ENCODE data around the gene ABLIM3.

The ABLIM3 gene

DNA sequence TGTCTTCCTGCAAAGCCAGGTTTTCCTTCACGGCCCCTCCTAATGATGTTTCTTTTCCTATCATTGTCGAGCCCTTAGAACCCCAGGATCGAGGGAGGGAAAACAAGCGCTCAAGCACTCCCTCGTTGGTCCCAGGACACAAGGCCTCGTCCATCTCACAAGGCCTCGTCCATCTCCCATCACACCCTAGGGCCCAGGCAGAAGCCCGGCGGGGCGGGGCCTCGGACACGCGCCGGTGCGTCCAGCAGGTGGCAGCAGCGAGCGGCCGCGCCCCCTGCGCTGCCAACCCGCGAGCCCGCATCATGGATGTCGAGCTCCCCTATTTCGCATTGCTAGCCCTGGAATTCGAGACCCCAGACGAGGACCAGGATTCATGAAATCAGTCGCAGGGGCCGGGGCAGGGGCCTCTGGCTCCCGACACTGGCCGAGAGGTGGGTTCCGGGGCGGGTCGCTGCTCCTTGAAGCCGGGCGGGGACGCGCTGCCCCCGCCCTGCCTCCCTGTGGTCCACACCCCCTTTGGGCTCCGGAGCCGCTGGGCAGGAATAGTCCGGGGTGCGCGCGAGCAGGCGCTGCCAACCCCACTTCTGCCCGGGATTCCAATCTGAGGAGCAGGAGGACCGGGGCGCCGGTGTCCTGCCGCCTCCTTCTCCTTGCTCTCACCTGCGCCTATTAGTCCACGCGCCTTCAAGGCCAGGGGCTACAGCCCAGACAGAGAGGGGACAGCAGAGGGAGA lies at the start of gene ABLIM3:
Gene ABLIM3 (plus strand): TSS at position 270 of the 733 bp plus-strand sequence. CDS start 603 bp downstream, outside the sequence.
- peak; percentile 28 to 79 (median 58) for DNase-seq

DNA sequence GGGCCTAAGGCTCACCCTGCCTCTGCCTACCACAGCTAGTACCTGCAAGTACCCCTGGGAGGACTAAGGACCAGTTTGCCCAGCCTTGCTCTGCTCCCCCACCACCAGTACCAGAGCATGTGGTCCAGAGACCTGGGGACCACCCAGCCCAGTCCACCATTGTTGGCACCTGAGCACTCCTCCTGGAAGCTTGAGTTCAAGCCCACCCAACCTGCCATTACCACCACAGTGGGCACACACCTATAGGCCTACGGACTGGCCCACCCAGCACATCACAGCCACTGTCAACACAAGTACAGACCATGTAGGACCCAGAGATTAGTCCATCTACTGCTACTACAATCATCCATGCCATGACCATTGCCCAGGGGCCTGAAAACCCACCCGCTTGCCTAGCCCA lies 47.7 kb upstream of the ABLIM3 start:
- no peak for DNase-seq

DNA sequence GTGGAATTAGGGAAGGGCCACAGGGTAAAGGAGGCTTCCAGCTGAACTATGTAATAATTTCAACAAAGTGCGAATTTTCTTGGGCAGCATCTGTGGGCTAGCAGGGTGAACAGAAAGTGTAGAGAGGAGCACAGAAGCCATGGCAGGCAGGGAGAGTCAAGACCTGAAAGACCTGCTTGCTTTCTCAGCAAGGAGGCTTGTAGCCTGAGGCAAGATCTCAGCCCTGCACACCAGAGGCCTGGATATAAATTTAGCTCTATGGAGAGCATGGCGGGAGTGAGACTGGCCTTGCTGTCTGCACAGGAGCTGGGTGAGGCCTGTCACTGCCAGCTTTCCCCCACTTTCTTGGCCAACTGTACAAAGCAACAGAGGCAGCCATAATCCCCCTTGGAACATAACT lies 46.3 kb upstream of the ABLIM3 start:
- no peak for DNase-seq

GRCh38 chr5:149099920-149100319 lies 41.4 kb upstream of the ABLIM3 start:
- no peak for DNase-seq

DNA sequence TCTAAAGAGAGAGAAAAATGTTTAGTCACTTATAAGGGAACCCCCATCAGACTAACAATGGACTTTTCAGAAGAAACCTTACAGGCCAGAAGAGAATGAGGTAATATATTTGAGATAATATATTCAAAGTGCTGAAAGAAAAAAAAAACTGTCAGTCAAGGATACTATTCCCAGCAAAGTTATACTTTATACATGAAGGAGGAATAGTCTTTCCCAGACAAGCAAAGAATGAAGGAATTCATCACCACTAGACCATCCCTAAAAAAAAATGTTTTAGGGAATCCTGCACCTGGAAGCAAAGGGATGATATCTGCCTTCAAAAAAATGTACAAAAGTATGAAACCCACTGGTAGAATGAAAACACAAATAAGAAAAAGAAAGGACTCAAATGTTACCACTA lies 41.0 kb upstream of the ABLIM3 start:
- no peak for DNase-seq

DNA sequence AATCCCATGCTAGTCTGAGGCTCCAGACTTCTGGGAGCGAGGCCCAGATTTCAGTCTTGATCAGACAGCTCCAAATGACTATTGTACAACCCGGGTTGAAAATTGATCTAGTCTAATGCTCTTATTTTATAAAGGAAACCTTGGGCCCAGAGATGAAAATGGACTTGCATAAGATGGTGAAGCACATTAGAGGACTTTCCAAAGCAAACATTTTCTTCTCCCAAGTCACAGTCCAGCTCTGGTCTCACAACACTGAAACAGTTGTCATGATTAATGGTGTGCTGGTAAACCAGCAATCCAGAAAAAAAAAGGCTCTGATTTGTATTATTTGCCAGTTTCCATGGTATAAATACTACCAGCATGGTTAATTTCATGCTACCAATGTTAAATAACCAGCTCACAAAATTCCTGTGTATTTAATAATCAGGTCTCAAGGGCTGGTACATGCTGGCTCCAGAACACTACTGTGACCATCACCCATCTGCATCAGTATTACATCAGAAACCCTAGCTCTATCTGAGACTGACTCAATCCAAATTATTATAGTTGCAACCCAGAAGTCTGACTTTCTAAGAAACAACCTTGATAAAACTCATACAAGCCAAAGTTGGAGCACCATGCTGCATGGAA lies 32.5 kb upstream of the ABLIM3 start:
- no peak for DNase-seq

GRCh38 chr5:149110406-149110805 lies 30.9 kb upstream of the ABLIM3 start:
- no peak for DNase-seq

- DNase-seq = no peak
Observed at GRCh38 chr5:149113669-149114068, 27.6 kb upstream of the ABLIM3 start.

DNA sequence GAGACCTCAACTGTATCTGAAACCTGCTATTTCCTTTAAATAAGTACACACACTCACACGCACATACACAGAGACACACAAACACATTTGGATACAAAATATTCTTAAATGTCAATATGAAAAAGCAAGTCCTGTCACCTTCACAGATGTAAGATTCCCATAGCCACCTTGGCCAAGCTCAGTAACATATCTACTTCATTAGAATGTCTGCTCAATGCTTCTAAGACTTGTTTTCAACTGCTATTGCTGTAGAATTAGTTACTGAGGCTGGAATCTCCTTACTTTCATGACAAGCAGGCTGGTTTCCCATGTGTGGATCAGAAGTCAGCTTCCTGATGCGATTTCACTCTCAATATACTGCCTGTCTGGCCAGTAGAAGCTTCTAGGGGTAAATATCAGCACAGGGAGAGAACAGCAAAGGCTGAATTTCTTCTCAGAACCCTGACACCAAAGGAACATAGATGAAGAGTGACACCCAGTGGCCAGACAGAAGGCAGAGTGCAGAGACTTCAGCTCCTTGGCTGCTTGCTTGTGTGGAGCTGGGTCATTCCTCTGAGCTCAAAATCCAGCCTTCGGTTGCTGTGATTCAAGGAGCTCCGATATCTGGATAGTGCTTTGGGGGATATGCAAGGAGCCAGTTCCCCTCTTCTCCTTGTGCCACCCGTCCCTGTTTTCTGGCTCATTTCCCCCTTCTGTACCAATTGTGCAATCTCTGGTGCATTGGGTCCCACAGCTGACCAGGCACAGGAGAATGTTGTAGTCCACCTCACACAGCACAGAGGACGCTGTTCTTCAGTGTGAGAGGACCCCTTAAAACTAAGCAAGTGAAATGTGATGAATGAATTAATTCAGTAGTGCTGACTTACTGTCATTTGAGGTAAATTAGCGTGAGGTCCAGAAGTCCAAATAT lies 26.6 kb upstream of the ABLIM3 start:
- peak in 4 of 6 experiments; percentile 4 to 22 (median 12) for DNase-seq

DNA sequence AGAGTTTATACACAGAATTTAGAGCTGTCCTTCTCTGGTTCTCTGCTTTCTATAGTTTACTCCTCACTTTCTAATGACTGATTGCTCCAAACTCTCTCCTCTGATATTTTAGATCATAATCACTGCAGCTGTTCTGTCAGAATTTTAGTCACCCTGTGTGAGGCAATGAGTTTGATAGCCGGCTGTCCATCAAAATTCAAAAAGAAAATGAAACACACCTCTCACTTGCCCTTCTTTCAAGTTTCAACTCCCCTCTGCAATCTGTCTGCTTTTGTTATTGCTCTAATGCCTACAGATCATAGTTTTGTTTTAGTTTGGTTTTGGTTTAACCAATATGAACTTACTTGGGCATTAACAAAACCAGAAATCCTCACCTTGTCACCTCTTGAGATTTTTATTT lies 23.3 kb upstream of the ABLIM3 start:
- DNase-seq = no peak

- DNase-seq = no peak
Observed at GRCh38 chr5:149118463-149118862, 22.8 kb upstream of the ABLIM3 start.

DNA sequence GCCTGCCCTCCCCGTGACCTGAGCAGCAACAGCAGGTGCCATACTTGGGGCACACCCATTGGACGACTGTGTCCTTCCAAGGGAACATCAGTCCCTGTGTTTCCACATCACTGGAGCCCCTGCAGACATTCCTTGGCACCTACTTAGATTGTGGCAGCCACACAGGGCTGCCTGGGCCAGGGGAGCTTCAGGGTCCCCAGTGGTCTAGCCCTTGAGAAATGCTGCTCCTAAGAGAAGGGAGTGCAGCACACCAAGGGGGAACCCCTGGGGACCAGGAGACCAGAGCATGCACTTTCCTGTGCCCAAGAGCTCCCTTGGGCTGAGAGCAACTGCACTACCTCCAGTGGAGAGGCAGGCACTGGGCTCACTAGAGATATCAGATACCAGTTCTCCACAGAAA lies 20.1 kb upstream of the ABLIM3 start:
- no peak for DNase-seq

- no peak for DNase-seq
Observed at GRCh38 chr5:149123211-149123610, 18.1 kb upstream of the ABLIM3 start.

DNA sequence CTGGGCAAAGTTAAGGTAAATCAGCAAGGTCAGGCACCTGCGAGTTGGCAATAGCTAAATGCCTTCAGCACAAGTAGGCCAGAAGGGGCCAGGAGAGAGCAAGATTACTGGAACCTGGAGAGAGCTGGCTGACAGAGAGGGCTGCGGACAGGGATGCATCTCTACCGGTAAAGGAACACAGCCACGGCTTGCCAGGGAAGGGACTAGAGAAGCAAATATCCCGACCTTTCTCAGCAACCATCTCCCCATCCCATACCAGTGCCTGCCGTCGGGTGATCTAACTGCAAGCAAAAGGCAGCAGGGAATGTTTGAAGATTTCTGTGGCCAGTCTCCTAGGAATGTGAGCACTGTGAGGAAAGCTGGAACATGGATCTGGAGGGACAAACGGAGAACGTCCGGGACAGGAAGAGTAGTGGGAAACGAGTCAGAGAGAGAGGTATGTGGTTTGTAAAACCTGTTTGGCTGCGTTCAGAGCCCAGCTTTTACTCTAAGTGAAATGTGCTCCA lies 15.9 kb upstream of the ABLIM3 start:
- no peak for DNase-seq

GRCh38 chr5:149126906-149127305 lies 14.4 kb upstream of the ABLIM3 start:
- DNase-seq = no peak

- DNase-seq = no peak
Observed at GRCh38 chr5:149127394-149127955, 13.8 kb upstream of the ABLIM3 start.

DNA sequence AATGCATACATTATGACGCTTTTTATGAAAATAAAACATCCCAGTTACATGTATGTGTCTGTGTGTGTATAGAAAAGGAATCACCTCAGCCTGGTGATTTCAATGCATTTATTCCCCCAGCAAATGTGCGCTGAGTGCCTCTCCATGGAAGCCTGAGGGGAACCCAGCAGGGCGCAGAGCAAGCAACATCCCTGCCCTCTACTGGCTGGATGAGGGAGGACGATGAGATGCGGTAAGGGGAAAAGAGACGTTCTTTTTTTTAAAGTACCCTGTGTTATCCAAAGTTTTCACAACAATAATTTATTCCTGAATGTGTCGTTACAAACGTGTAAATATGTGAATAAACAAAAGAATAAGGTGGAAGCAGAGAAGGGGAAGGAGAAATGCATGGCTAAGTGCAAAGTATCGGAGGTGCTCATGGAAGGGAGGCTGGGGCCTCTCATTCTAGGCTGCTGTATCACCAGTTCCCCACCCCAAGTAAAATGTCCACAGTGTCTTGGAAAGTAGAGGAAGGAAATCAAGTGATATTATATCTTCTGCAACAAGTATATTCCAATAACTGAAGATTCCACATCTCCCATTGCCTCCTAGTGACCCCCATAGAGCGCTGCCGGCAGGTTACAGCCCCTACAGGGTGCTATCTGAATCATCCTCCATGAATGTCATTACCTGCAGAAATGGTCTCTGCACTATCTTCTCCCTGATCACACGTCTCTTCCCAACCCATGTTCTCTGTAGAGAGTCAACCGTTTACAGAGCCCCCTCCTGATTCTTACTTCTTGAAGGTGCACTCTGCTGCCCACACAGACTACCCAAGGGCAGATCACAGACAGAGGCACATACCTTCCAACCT lies 13.0 kb upstream of the ABLIM3 start:
- DNase-seq = no peak

GRCh38 chr5:149129181-149129580 lies 12.1 kb upstream of the ABLIM3 start:
- DNase-seq = no peak

- DNase-seq = no peak
Observed at GRCh38 chr5:149130121-149130914, 11.0 kb upstream of the ABLIM3 start.

GRCh38 chr5:149132474-149132873 lies 8.8 kb upstream of the ABLIM3 start:
- no peak for DNase-seq

Measured in stimulated activated naive CD4-positive, alpha-beta T cell (primary cell).